Measurements from ENCODE around the gene ZSCAN21. TPM values are rescaled to one million over a fixed set of nuclear protein-coding genes. Genes with fewer than 3 reads are reported as not detected.

The ZSCAN21 gene
- total RNA-seq, 4 donors from 2014 or later, result 12.9 to 18.0 (median 16.5) TPM

DNA sequence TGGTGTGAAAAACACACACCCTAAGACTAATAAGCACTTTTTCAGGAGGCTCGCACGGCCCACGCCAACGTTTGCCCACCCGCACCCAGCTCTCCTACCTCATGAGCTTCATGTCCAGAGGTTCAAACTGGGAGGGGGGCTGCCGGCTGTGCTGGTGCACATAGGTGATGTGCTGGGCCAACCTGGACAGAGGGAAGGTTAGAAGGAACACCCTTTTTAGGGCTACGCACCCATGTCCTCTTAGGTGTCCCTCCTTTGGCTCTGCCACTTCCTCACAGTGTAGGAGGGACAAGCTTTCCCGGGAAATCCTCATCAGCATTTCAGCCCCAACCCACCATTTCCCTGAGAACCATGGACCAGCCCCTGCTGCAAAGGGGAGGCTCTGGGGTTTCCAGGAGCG is 45.7 kb downstream of the ZSCAN21 start:
- H3K4me3 ChIP-seq, result no peak overlapping the region
- H3K27ac ChIP-seq, result no peak overlapping the region
- H3K36me3 ChIP-seq, result peaks cover 7 to 94% (median 49%) of the 10 kb centered on the region in 3 donors
- H3K9me3 ChIP-seq, result no peaks in the 10 kb centered on the region
- peaks cover 0 to 39% (median 12%) of the 10 kb centered on the region in 4 donors for H3K4me1 ChIP-seq
- TF ChIP-seq POLR2A (IDR thresholded peaks at IDR 0.05) (no peak), EP300 (IDR thresholded peaks at IDR 0.05) (no peak)
- TF ChIP-seq, protein P1, sequence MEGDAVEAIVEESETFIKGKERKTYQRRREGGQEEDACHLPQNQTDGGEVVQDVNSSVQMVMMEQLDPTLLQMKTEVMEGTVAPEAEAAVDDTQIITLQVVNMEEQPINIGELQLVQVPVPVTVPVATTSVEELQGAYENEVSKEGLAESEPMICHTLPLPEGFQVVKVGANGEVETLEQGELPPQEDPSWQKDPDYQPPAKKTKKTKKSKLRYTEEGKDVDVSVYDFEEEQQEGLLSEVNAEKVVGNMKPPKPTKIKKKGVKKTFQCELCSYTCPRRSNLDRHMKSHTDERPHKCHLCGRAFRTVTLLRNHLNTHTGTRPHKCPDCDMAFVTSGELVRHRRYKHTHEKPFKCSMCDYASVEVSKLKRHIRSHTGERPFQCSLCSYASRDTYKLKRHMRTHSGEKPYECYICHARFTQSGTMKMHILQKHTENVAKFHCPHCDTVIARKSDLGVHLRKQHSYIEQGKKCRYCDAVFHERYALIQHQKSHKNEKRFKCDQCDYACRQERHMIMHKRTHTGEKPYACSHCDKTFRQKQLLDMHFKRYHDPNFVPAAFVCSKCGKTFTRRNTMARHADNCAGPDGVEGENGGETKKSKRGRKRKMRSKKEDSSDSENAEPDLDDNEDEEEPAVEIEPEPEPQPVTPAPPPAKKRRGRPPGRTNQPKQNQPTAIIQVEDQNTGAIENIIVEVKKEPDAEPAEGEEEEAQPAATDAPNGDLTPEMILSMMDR (IDR thresholded peaks at IDR 0.05), result no peak
- WGBS, 2 donors, result 77 to 85% methylated on average over 9 of the region's 9 CpGs
- no peaks in the 10 kb centered on the region for H3K27me3 ChIP-seq
- no peak for DNase-seq (ENCODE audit: low spot score in 2 of 2)

DNA sequence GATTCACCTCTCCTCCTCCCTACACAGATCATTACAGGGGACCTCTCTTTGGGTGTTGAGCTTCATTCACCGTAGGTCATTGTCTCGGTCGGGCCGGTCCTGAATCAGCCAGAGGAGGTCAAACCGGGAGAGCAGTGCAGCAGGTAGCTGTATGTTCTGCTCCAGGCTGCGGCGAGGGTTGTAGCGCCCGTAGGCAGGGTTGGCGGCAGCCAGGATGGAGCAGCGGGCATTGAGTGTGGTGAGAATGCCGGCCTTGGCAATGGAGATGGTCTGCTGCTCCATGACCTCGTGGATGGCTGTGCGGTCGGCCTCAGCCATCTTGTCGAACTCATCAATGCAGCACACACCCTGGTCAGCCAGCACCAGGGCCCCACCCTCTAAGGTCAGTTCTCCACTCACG is 46.1 kb downstream of the ZSCAN21 start:
- no peak for DNase-seq (ENCODE audit: low spot score in 2 of 2)
- TF ChIP-seq EP300 (IDR thresholded peaks at IDR 0.05) (no peak), POLR2A (IDR thresholded peaks at IDR 0.05) (no peak)
- TF ChIP-seq, protein P1 (IDR thresholded peaks at IDR 0.05), result no peak

DNA sequence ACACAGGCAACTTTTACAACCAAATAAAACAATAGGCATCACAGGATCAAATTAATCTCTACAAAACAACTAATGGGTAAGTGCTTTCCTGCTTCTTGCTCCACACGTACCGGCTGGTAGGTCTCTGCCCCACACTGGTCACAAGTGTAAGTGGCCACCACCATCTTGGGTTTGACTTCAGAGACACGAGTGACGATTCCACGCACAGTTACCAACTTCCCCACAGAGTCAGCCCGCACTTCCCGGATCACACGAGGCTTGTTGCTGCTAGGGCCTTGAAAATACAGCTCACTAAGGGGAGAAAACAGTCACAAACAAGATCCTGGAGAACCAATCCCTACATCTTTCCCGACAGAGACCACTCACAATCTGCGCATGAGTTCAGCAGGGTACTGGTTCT is 49.3 kb downstream of the ZSCAN21 start:
- no peak for DNase-seq (ENCODE audit: low spot score in 2 of 2)
- TF ChIP-seq, protein P1 (IDR thresholded peaks at IDR 0.05), result no peak
- TF ChIP-seq POLR2A (IDR thresholded peaks at IDR 0.05) (no peak), EP300 (IDR thresholded peaks at IDR 0.05) (no peak)
- Histone ChIP-seq H3K27ac (no peak overlapping the region), H3K36me3 (peaks cover 7 to 67% (median 39%) of the 10 kb centered on the region in 3 donors), H3K4me3 (peak overlapping the region in 1 of 4 donors; percentile 85), H3K27me3 (no peaks in the 10 kb centered on the region), H3K9me3 (no peaks in the 10 kb centered on the region), H3K4me1 (peaks cover 0 to 37% (median 19%) of the 10 kb centered on the region in 4 donors)
- 84 to 88% methylated on average over 10 of the region's 10 CpGs for WGBS, 2 donors

More for the DNA sequence above, 46.1 kb downstream of the ZSCAN21 start:
- Histone ChIP-seq H3K27me3 (no peaks in the 10 kb centered on the region), H3K4me1 (peaks cover 0 to 37% (median 12%) of the 10 kb centered on the region in 4 donors), H3K36me3 (peaks cover 7 to 90% (median 49%) of the 10 kb centered on the region in 3 donors), H3K27ac (no peak overlapping the region), H3K9me3 (no peaks in the 10 kb centered on the region), H3K4me3 (no peak overlapping the region)
- WGBS, 2 donors, result 89 to 93% methylated on average over 17 of the region's 17 CpGs

DNA sequence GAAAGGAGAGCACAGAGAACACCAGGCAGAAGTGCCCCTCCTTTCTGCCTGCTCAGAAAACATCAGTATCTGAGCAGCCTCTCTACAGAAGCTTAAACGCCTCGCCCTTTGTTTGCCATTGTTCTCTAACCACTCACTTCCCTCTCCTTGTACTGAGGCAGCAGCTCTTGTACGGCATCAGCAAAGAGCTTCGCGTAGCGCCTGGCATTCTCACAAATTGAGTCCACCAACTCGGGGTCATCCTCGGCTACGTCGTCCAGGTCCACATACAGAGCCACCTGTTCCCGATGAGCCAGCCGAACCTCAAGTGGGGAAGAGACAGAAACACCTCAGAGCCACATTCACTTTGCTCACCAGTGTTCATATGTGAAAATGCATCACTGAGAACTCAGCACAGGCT is 49.9 kb downstream of the ZSCAN21 start:
- peak overlapping the region; percentile 62 to 99 (median 74) for H3K4me3 ChIP-seq
- no peak for DNase-seq (ENCODE audit: low spot score in 2 of 2)
- H3K27ac ChIP-seq, result peak overlapping the region in 3 of 4 donors; percentile 76 to 96 (median 86)
- WGBS, 2 donors, result 64% methylated on average over 12 of the region's 12 CpGs
- H3K4me1 ChIP-seq, result peaks cover 0 to 35% (median 19%) of the 10 kb centered on the region in 4 donors
- TF ChIP-seq EP300 (IDR thresholded peaks at IDR 0.05) (no peak), POLR2A (IDR thresholded peaks at IDR 0.05) (no peak)
- TF ChIP-seq, protein P1 (IDR thresholded peaks at IDR 0.05), result no peak
- H3K9me3 ChIP-seq, result no peaks in the 10 kb centered on the region
- H3K36me3 ChIP-seq, result peaks cover 3 to 67% (median 41%) of the 10 kb centered on the region in 3 donors
- no peaks in the 10 kb centered on the region for H3K27me3 ChIP-seq

DNA sequence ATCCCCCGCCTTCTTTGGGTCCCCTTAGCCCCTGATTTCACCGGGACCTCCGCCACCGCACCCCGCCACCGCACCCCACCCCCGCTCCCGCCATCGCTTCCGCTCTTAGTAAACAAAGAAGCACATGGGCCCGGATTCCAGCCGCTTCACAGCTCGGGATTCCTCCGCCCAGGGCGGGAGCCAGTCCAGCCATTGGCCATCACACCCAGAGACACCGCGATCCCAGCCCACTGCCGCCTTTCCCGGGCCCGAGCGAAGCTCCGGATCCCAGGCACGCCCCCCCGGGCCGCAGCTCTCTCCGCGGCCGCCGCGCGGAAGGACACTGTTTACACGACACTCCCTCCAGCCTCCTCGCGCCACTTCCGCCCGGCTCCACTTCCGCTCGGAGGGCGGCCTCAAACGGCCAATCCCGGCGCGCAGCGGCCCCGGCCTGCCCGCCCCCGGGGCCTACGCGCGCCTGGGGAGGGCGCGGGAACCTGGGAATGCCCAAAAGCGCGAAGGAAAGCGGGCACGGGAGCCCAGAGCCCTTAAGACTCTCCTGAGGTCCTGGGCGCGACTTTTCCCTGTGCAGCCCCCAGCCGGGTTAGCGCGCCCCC is 50.9 kb downstream of the ZSCAN21 start:
- TF ChIP-seq, protein P1 (IDR thresholded peaks at IDR 0.05), result peak in 2 of 5 experiments; percentile 41 to 62
- TF ChIP-seq POLR2A (IDR thresholded peaks at IDR 0.05) (peak in 1 of 2 donors; percentile 15), EP300 (IDR thresholded peaks at IDR 0.05) (peak; percentile 76 to 96)
- H3K27ac ChIP-seq, result peak overlapping the region; percentile 76 to 96 (median 87)
- WGBS, 2 donors, result 0 to 1% methylated on average over 29 to 46 of the region's 61 CpGs
- H3K4me3 ChIP-seq, result peak overlapping the region; percentile 62 to 99 (median 74)
- peaks cover 0 to 67% (median 41%) of the 10 kb centered on the region in 3 donors for H3K36me3 ChIP-seq
- no peaks in the 10 kb centered on the region for H3K9me3 ChIP-seq
- peak; percentile 86 to 89 for DNase-seq (ENCODE audit: low spot score in 2 of 2)
- H3K27me3 ChIP-seq, result no peaks in the 10 kb centered on the region
- H3K4me1 ChIP-seq, result peaks cover 0 to 35% (median 19%) of the 10 kb centered on the region in 4 donors

All from tibial nerve (tissue), 4 donors.